Bronchial epithelial cell (primary cell): ENCODE data around the gene SRGN. TPM values are rescaled to one million over a fixed set of nuclear protein-coding genes. Genes with fewer than 3 reads are reported as not detected.

Source experiments
- DNase-seq: peaks from one replicate; pipeline ENCODE4 v3.0.0-alpha.2; 2010; ENCODE audit warnings: low read depth
- FAIRE-seq: peaks from 2 replicates; lab custom pipeline; 2011; peaks lifted over from hg19 to GRCh38; lab: Jason Lieb, UNC
- H3K27me3 ChIP-seq: 2 replicates; pipeline ENCODE4 v1.5.1; 2011; ENCODE audit warnings: low read length; ENCODE audit not compliant: control insufficient read depth, insufficient read depth
- H3K36me3 ChIP-seq: 2 replicates; pipeline ENCODE4 v1.5.1; 2011; ENCODE audit warnings: low read length; ENCODE audit not compliant: control insufficient read depth, insufficient read depth
- H3K4me3 ChIP-seq: 2 replicates; pipeline ENCODE4 v1.5.1; 2011; ENCODE audit warnings: mild to moderate bottlenecking, low read depth, low read length, control low read depth
- CTCF ChIP-seq: IDR thresholded peaks from 2 replicates; pipeline ENCODE4 v1.5.1; 2011; ENCODE audit warnings: mild to moderate bottlenecking, moderate library complexity, low read length, control low read depth, inconsistent platforms; ENCODE audit not compliant: insufficient read depth, severe bottlenecking
- total RNA-seq: library from RNA; depleted of rRNA; stranded (reverse); fragments of >200 nt; gene quantifications from 2 replicates; pipeline ENCODE4 v1.2.1, GENCODE V29; 2014

The SRGN gene
- total RNA-seq, 1 donor from 2014 or later = 0.26 TPM

- no peak for TF ChIP-seq CTCF
- FAIRE-seq = no peak
These were observed 58.9 kb downstream of the SRGN start for GRCh38 chr10:69146759-69147158.

GRCh38 chr10:69151984-69152383, 64.1 kb downstream of the SRGN start:
- TF ChIP-seq CTCF = no peak
- DNase-seq = no peak

More at GRCh38 chr10:69146759-69147158, 58.9 kb downstream of the SRGN start:
- DNase-seq = no peak
- H3K4me3 ChIP-seq = no peak overlapping the region
- no peaks in the 10 kb centered on the region for H3K27me3 ChIP-seq
- H3K36me3 ChIP-seq = no peaks in the 10 kb centered on the region

GRCh38 chr10:69153227-69153626, 65.3 kb downstream of the SRGN start:
- DNase-seq = no peak
- no peak for TF ChIP-seq CTCF
- H3K36me3 ChIP-seq = peaks cover 3% of the 10 kb centered on the region
- FAIRE-seq = no peak
- no peaks in the 10 kb centered on the region for H3K27me3 ChIP-seq
- no peak overlapping the region for H3K4me3 ChIP-seq

More at GRCh38 chr10:69151984-69152383, 64.1 kb downstream of the SRGN start:
- H3K36me3 ChIP-seq = no peaks in the 10 kb centered on the region
- H3K27me3 ChIP-seq = no peaks in the 10 kb centered on the region
- FAIRE-seq = no peak
- no peak overlapping the region for H3K4me3 ChIP-seq

Other genes with a start within 250 kb of the SRGN start
- 47.9 and 73.7 TPM in 2 replicates for gene DDX50, start 186.8 kb upstream of the SRGN start, total RNA-seq
- gene DDX21, start 131.9 kb upstream of the SRGN start, total RNA-seq = 148 and 193 TPM in 2 replicates
- gene KIFBP, start 99.3 kb upstream of the SRGN start, total RNA-seq = 11.8 and 18.6 TPM in 2 replicates
- gene VPS26A, start 36.1 kb downstream of the SRGN start, total RNA-seq = 42.6 and 68.5 TPM in 2 replicates
- gene SUPV3L1, start 92.1 kb downstream of the SRGN start, total RNA-seq = 39.2 and 46.6 TPM in 2 replicates
- gene HKDC1, start 132.2 kb downstream of the SRGN start, total RNA-seq = 3.9 and 12.7 TPM in 2 replicates
- gene HK1, start 190.4 kb downstream of the SRGN start, total RNA-seq = 170 and 182 TPM in 2 replicates